ENCODE measurements around the gene TDRD10. TPM values are rescaled to one million over a fixed set of nuclear protein-coding genes. Genes with fewer than 3 reads are reported as not detected.

TDRD10 gene
- total RNA-seq, 1 donor = not detected

DNA sequence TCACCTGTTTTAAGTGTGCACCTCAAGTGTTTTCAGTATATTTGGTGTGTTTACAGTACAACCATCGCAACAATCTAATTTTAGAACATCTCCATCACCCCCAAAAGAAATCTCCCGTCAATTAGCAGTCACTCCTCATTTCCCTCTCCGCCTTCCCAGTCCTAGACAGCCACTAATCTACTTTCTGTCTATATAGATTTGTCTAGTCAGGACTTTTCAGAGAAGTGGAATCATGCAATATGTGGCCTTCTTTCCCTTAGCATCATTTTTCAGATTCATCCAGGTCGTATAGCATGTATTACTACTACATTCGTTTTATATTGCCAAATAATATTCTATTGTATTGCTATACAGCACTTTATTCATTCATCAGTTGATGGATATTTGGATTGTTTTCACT is 1.9 kb downstream of the TDRD10 start:
- TF ChIP-seq, protein P1, sequence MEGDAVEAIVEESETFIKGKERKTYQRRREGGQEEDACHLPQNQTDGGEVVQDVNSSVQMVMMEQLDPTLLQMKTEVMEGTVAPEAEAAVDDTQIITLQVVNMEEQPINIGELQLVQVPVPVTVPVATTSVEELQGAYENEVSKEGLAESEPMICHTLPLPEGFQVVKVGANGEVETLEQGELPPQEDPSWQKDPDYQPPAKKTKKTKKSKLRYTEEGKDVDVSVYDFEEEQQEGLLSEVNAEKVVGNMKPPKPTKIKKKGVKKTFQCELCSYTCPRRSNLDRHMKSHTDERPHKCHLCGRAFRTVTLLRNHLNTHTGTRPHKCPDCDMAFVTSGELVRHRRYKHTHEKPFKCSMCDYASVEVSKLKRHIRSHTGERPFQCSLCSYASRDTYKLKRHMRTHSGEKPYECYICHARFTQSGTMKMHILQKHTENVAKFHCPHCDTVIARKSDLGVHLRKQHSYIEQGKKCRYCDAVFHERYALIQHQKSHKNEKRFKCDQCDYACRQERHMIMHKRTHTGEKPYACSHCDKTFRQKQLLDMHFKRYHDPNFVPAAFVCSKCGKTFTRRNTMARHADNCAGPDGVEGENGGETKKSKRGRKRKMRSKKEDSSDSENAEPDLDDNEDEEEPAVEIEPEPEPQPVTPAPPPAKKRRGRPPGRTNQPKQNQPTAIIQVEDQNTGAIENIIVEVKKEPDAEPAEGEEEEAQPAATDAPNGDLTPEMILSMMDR (IDR thresholded peaks at IDR 0.05; ENCODE audit: insufficient read depth, low read depth, low read length) = no peak
- no peak for DNase-seq (ENCODE audit: low read depth)
- H3K4me3 ChIP-seq (ENCODE audit: low read depth, low read length) = no peak overlapping the region

GRCh38 chr1:154512760-154513159 is 10.7 kb downstream of the TDRD10 start:
- H3K4me3 ChIP-seq (ENCODE audit: low read depth, low read length) = no peak overlapping the region
- TF ChIP-seq, protein P1 (IDR thresholded peaks at IDR 0.05; ENCODE audit: insufficient read depth, low read depth, low read length) = no peak
- no peak for DNase-seq (ENCODE audit: low read depth)

- no peak overlapping the region for H3K4me3 ChIP-seq (ENCODE audit: low read depth, low read length)
- no peak for DNase-seq (ENCODE audit: low read depth)
- TF ChIP-seq, protein P1 (IDR thresholded peaks at IDR 0.05; ENCODE audit: insufficient read depth, low read depth, low read length) = no peak
These were observed 12.1 kb downstream of the TDRD10 start for GRCh38 chr1:154514066-154514553.

DNA sequence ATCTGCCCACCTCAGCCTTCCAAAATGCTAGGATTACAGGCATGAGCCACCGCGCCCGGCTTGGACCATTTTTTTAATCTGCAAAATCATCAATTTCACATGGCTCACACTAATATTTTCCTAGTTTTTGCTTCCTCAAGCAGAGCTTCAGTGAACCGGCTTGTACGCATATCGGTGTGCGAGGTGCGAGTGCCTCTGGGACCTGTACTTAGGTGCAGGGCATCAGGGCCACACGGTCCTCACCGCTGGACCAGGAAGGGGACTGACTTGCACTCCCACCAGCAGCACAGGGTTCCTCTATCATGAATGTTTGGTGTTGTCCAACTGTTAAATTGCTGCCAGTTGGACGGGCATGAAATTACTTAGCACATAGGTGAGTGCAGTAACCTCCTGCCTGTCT is 15.6 kb downstream of the TDRD10 start:
- TF ChIP-seq, protein P1 (IDR thresholded peaks at IDR 0.05; ENCODE audit: insufficient read depth, low read depth, low read length) = no peak
- DNase-seq (ENCODE audit: low read depth) = no peak
- no peak overlapping the region for H3K4me3 ChIP-seq (ENCODE audit: low read depth, low read length)

- TF ChIP-seq, protein P1 (IDR thresholded peaks at IDR 0.05; ENCODE audit: insufficient read depth, low read depth, low read length) = no peak
- no peak for DNase-seq (ENCODE audit: low read depth)
- no peak overlapping the region for H3K4me3 ChIP-seq (ENCODE audit: low read depth, low read length)
These were observed 17.6 kb downstream of the TDRD10 start for GRCh38 chr1:154519591-154519991.

DNA sequence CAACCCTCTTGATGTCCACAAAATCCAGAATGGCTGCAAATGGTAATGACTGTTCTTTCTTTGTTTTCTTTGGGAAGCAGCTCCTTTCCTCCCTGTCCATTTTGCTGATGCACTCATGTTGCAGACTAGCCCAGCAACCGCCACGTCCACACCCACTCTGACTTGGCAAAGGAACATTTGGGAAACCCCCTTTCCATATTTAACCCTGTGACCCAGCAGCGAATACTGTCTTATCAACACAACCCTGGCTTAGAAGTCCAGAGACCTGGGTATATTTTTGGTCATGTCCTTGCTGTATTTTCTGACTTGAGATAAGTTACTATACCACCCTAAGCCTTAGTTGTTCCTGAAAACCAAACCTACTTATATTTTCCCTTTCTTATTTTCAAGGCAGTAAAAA is 18.3 kb downstream of the TDRD10 start:
- no peak overlapping the region for H3K4me3 ChIP-seq (ENCODE audit: low read depth, low read length)
- DNase-seq (ENCODE audit: low read depth) = no peak
- TF ChIP-seq, protein P1 (IDR thresholded peaks at IDR 0.05; ENCODE audit: insufficient read depth, low read depth, low read length) = no peak

DNA sequence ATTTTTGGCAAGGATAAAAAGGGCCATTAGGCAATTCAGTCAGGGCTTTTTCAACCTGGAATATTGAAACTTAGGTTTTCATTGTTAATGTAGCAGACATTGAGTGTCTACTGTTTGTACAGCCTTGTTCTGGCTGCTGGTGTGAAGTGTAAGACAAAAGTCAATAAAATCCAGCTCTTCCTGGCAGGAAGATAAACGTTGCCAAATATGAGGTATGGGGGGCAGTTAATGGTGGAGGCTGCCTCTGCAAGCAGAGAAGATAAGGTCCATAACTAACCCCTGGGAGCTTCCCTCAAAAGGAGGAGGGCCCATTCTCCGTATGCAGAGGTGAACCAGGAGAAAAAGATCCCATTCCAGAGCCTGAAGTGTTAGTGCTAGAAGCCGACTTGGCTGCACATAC is 19.7 kb downstream of the TDRD10 start:
- no peak for DNase-seq (ENCODE audit: low read depth)
- H3K4me3 ChIP-seq (ENCODE audit: low read depth, low read length) = no peak overlapping the region
- TF ChIP-seq, protein P1 (IDR thresholded peaks at IDR 0.05; ENCODE audit: insufficient read depth, low read depth, low read length) = no peak
